SU-DHL-6 (cell line): ENCODE measurements around the gene GSS.

Source experiments
- CTCF ChIP-seq: fragments of 200-600 bp; sonication (generic); IDR thresholded peaks from one replicate; pipeline ENCODE4 v1.5.1; 2017; ENCODE audit warnings: antibody characterized with exemption, mild to moderate bottlenecking, low read length, moderate library complexity; ENCODE audit not compliant: insufficient read depth, poor library complexity, severe bottlenecking
- EZH2phosphoT487 ChIP-seq: fragments of 200-600 bp; sonication (generic), shearing (Covaris generic); conservative IDR thresholded peaks from 2 replicates; pipeline ENCODE4 v1.6.1; 2018; ENCODE audit warnings: mild to moderate bottlenecking, antibody characterized with exemption, low read length, moderate library complexity, mixed read lengths

GRCh38 chr20:34940081-34940481, 15.5 kb downstream of the GSS start:
- TF ChIP-seq CTCF: no peak
- TF ChIP-seq EZH2phosphoT487: no peak
